Stimulated activated CD4-positive, alpha-beta T cell treated with anti-CD3 and anti-CD28 coated beads, Interleukin-4, amount 100 ng/mL, for 24 hours (primary cell): ENCODE results near the gene SPINK7.
"Not testable (repeated sequence)": the region's sequence is repeated elsewhere in the genome, so short reads cannot be mapped to it uniquely, and the experiment has no call there.

Experiments
- DNase-seq: peaks from one replicate; pipeline ENCODE4 v3.0.0-alpha.2; 2020

SPINK7 gene

DNA sequence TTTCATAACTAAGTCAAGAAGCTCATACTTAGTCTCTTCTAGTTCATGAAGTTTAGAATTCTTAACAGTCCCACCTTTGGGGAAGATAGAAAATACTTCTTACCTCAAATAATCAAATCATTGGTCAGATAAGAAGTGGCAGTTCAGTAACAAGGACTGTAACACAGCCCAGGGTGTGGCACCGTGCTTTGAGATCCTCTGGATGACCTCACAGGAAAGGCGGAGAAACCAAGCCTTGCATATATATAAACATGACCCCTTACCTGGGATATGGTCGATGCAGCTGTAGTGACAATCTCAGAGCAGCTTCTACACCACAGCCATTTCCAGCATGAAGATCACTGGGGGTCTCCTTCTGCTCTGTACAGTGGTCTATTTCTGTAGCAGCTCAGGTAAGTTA is at the start of gene SPINK7:
SPINK7 (plus strand) TSS at position 271 of the 400 bp plus-strand sequence; CDS start at position 332, 61 bp downstream.
- no peak for DNase-seq

DNA sequence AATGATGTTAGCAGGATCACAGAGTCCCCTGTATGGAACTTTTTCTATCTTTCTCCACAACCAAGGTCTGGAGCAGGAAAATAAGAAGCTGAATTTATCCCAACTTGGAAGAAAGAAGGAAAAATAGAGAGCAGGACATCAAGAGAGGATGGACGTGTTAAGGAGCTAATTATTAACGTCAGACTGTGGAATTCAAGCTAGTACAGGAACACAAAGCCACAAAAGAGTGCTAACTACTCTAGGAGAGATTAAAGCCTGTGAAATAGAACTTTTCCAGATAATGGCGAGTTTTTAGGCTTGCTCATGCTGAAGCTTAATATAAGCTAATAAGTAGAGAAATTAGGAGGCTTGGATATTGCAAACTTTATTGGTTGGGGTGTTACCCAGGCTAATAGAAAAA is 44.3 kb upstream of the SPINK7 start:
- DNase-seq = no peak

DNA sequence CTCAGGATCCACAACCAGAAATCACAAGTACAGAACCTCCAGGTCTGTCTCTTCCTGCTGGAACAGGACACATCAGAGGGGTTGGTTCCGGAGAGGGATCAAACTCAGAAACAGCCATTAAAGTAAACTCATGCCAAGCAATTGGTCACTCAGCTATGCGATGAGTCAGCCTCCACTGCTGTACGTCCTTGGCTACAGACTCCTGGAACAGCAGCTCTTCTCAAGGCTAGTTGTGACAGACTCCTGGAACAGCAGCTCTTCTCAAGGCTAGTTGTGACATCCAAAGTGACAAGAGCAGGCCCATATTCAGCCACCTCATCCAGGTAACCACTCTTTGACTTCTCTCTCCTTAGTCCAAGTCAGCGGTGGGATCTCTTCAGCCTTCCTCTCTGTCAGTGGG is 43.7 kb upstream of the SPINK7 start, which contains the start of gene SPINK13:
SPINK13 (plus strand) TSS at position 229 of the 400 bp plus-strand sequence. CDS start 1,279 bp downstream, outside the sequence.
- DNase-seq = no peak

DNA sequence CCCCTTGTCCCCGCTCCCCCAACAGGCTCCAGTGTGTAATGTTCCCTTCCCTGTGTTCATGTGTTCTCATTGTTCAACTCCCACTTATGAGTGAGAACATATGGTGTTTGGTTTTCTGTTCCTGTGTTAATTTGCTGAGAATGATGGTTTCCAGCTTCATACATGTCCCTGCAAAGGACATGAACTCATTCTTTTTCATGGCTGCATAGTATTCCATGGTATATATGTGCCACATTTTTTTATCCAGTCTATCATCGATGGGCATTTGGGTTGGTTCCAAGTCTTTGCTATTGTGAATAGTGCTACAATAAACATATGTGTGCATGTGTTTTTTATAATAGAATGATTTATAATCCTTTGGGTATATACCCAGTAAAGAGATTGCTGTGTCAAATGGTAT is 37.1 kb upstream of the SPINK7 start:
- not testable (repeated sequence) for DNase-seq

DNA sequence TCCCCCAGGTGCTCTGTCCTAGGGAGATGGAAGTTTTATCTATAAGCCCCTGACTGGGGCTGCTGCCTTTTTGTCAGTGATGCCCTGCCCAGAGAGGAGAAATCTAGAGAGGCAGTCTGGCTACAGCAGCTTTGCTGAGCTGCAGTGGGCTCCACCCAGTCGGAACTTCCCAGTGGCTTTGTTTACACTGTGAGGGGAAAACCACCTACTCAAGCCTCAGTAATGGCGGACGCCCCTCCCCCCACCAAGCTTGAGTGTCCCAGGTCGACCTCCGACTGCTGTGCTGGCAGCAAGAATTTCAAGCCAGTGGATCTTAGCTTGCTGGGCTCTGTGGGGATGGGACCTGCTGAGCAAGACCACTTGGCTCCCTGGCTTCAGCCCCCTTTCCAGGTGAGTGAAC is 31.3 kb upstream of the SPINK7 start:
- DNase-seq = not testable (repeated sequence)

DNA sequence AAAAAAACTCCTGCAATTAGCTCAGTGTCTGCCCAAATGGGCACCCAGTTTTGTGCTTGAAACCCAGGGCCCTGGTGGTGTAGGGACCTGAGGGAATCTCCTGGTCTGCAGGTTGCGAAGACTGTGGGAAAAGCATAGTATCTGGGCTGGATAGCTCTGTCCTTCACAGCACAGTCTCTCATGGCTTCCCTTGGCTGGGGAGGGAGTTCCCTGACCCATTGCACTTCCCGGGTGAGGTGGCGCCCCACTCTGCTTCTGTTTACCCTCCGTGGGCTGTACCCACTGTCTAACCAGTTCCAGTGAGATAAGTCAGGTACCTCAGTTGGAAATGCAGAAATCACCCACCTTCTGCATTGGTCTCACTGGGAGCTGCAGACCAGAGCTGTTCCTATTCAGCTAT is 30.9 kb upstream of the SPINK7 start:
- not testable (repeated sequence) for DNase-seq

DNA sequence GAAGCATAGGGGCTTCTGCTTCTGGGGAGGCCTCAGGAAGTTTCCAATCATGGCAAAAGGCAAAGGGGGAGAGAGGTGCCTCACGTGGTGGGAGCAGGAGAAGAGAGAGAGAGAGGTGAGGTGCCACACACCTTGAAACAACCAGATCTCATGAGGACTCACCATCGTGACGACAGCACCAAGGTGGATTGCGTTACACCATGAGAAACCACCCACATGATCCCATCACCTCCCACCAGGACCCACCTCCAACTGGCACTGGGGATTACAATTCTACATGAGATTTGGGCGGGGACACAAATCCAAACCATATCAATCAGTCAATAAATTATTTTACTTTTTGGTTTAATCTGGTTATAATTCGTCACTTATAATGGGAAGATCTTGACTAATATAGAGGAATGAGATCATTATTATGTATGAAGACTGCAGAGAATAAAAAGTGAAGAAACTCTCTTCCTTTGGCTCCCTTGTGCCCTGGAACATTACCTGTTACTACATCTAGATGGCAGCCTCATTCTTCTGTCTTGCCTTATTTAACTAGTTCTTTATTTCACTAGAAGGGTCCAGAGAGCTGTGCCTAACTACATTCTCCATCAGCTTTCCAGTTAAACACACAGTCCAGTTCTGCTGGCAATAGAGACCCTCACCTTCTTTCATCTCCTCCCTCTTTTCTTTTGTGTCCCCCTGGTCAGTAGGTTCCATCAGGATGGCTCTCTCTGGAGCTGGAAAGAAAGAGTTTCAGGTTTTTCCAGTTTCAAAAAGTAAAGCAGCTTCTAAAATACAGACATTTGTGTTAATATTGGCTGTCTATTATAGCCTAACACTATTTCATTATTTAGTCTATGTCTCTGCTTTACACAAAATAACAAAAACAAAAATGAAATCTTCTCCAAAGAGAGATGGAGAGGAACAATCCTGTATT is 21.7 kb upstream of the SPINK7 start:
- no peak for DNase-seq

DNA sequence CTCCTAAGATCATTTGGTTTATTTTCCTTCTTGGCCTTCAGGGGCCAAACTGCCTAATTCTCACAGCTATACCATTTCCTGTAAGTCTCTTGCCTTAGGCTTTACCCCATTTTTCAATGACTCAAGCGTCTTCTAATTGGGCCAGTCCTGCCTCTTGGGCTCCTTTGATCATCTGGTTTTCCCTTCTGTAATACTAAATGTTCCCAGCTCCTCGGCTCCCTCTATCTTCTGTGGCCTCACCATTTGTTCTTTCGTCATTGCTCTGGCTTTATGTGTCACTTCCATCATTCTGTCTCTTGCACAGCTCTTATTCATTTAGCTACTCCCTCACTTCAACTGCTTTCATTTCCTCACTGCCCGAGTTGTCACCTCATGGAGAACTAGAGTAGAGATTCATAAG is 14.5 kb upstream of the SPINK7 start:
- DNase-seq = no peak

DNA sequence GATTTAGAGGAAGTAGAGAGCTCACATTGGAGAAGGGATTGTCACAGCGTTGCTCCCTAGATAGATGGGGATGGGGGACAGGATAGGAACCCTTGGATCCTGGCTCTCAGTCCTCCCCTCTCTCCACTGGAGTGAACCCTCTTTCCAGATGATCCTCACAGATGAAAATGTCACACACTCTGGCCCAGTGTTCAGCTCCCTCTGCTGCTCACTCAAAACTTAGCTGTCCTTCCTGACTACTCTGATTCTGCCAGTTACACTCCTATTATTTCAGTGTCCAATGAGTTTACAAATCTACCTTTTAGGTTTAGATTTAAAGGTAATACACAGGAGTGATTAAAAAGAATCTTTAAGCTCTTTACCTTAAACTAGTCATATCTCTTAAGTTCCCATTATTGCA is 5.8 kb upstream of the SPINK7 start:
- DNase-seq = no peak

DNA sequence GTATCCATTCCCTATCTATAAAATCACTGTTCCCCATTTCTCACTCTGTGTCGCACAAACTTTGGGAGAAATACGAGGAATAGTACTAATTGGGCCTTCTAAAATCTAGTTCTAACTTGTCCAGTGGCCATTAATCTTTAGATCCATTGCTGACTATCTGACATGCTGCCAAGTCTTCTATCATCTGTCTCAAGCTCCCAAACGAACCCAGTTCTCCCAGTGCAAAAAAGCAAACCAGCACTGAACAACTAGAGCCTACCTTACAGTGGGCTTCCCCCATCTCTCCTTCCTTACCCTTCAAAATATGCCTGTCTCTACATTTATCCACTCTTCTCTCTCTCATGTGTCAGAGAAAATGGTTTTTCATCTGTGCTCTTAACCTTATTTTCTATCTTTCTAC is 3.2 kb upstream of the SPINK7 start:
- DNase-seq = no peak

DNA sequence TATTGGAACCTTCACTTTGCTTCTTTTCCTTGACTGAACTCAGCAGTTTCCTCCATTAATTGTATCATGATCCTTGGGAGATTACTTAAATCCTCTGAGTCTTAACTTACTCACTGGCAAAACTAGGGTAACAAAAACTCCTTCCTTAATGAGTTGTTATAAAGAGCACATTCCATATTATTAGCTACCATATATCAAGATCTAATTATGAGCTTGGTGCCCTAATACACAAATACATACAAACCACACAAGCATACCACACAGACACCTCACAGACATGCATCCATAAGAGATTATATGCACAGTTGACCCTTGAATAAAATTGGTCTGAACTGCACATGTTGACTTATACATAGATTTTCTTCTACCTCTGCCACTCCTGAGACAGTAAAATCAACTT is 2.5 kb upstream of the SPINK7 start:
- DNase-seq = no peak

DNA sequence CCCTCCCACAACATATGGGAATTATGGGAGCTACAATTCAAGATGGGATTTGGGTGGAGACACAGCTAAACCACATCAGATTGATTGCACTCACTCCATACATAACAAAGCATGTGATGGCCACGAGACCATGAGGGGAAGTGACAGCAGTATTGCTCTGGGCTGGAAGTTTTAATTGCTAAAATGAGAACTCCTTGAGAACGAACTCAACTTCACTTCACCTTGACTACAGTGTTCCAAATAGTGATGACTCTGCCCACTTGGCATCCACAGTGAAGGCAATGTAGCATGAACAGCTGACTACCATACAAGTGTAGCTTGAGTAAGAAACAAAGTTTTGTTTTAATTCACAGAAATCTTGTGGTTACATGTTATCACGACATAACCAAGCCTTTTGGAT is 739 bp upstream of the SPINK7 start:
- no peak for DNase-seq

DNA sequence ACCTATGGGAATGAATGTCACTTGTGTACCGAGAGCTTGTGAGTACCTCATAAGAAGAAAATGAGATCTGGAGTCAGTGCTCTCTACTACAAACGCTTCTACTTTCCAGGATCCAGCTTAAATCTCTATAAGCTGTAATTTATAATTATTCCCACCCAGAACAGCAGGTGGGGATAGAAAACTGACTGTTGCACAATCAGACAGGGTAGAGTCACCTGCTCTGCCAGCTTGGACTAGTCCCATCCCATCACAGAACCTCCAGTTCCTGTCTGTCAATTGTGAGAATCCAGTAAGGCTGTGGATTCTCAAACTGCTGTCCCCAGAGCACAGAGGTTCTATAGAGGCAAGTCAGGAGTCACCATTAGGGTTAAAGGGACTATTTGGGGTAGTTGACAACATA is 2.0 kb downstream of the SPINK7 start:
- no peak for DNase-seq

DNA sequence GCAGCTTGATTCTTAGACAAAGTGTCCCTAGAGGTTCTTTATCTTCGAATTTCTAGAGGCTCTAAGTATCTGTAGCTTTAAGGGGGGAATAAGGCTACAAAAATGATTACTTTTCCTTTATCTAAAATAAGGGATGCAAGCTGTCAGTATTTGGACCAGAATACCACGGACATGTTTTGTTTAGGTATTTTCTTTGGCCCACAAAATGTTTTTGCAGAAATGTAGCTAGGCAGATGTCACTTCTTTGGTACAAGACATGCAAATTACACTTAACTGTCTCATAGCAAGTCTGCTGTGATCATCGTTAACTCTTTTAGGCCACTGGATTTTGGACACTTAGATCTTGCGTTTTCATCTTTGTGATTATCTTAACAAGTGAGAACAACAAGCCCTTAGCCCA is 2.5 kb downstream of the SPINK7 start:
- DNase-seq = no peak

DNA sequence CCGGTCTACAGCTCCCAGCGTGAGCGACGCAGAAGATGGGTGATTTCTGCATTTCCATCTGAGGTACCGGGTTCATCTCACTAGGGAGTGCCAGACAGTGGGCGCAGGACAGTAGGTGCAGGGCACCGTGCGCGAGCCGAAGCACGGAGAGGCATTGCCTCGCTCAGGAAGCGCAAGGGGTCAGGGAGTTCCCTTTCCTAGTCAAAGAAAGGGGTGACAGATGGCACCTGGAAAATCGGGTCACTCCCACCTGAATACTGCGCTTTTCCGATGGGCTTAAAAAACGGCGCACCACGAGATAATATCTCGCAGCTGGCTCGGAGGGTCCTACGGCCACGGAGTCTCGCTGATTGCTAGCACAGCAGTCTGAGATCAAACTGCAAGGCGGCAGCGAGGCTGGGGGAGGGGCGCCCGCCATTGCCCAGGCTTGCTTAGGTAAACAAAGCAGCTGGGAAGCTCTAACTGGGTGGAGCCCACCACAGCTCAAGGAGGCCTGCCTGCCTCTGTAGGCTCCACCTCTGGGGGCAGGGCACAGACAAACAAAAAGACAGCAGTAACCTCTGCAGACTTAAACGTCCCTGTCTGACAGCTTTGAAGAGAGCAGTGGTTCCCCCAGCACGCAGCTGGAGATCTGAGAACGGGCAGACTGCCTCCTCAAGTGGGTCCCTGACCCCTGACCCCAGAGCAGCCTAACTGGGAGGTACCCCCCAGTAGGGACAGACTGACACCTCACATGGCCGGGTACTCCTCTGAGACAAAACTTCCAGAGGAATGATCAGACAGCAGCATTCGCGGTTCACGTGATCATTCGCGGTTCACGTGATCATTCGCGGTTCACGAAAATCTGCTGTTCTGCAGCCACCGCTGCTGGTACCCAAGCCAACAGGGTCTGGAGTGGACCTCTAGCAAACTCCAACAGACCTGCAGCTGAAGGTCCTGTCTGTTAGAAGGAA is 8.1 kb downstream of the SPINK7 start:
- not testable (repeated sequence) for DNase-seq

DNA sequence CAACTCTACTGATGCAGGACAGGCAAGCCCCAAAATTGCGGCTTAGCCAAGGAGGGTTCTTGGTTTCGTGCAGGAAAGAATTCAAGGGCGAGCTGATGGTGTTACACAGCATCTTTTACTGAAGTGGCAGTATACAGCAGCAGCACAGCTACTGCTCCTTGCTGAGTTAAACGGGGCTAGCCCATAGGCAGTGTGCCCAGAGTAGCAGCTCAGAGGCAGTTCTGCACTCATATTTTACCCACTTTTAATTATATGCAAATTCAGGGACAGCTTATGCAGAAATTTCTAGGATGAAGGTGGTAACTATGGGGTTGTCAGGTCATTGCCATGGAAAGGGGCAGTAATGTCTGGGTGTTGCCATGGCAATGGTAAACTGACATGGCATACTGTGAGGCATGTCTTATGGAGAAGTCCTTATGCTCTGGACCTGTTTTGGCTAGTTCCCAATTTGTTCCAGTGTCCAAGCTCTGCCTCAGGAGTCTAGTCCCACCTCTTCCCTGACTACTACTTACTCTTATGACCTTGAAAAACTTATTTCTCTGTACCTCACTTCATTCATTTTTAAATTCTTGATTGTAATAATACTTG is 21.1 kb downstream of the SPINK7 start:
- no peak for DNase-seq

DNA sequence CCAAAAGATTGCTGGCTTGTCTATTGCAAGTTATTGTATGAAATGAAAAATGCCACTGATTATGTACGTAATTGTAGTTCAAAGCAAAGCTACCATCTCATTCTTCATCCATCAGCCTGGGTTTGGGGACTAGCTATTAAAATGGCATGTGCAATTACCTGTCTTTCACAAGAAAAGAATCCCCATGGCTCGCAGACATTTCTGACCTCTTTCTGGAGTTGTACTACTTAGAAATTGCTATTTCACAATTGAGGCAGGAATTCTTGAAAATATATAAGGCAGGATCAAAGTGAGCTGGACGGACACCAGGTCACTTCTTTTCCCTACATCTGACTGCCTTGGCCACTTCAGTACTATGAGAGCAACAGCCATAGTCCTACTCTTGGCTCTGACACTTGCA is 23.0 kb downstream of the SPINK7 start, which contains the start of gene SPINK9:
SPINK9 (plus strand) TSS at position 301 of the 400 bp plus-strand sequence; CDS start at position 356, 55 bp downstream.
- no peak for DNase-seq

DNA sequence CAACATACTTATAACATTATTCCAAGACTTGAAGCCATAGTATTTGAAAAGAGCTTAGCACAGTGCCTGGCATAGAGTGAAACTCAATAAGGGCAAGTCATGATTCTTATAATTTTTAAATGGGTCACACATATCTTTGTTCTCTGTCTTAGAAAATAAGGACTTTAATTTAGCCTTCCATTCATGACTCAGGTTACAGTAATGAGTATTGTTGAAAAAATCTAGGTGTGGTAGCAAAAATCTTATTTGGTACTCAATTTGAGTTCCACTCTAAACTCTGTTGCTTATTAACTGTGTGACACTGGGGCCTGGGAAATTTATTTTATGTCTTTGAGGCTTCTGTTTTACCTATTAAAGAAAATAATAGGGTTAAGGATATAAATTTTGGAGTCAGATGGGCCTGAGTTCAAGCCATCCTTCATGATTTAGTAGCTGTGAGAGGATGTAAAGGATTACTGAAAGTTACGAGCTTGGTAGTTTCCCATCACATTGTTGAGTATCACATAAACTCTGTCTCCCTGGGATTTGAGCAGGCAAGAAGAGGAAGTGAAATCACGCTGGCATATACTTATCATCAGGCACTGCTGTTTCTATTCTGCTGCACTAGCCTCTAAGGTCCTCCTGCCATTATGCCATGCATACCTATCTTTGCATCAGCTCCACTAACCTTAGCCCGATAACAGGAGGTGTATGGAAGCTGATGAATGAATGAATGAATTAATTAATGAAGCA is 24.6 kb downstream of the SPINK7 start:
- DNase-seq = no peak

DNA sequence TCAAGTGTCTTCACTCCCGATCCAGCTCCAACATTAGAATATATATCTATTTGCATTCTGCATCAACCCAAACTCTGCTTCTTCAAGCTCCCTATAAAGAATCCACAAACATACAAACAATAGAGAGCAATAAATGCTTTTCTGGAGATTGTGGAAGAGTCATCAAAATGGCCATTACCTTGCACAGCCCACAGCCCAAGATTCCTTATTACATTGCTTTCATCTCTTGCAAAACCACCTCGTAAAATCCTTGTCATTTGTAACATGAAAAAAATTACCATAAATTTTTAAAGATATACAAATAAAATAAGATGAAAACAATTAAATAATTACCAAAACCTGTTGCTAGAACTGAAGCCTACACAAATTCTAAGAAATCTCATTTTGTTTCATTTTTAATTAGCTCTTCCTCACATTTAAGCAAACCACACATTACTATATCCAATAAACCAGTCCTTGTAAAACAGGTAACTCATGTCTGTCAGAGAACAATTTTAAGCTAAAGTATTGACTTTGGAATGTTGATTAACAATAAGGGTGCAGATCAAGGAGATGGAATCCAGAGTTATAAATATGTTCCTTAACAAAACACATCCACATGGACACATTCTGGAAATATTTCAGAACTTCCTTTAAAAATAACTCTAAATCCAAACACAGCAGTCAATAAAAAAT is 30.3 kb downstream of the SPINK7 start:
- no peak for DNase-seq

DNA sequence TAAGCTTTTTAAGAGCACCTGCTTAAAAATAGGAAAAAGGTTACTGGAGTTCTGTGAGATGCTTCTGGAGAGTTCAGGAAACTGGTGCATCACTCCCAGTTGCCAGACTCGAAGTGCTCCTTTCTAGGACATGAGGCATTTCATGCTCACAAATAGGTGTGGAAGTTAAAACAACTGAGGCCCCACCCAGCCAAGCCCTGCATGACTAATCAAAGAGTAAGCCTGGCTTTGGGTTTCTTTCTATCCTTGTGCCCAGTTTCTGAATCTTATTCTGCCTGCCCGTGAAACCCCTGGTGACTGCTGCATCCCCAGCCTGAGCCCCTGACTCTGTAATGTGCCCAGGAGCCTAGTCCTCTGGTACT is 30.8 kb downstream of the SPINK7 start:
- DNase-seq = no peak

DNA sequence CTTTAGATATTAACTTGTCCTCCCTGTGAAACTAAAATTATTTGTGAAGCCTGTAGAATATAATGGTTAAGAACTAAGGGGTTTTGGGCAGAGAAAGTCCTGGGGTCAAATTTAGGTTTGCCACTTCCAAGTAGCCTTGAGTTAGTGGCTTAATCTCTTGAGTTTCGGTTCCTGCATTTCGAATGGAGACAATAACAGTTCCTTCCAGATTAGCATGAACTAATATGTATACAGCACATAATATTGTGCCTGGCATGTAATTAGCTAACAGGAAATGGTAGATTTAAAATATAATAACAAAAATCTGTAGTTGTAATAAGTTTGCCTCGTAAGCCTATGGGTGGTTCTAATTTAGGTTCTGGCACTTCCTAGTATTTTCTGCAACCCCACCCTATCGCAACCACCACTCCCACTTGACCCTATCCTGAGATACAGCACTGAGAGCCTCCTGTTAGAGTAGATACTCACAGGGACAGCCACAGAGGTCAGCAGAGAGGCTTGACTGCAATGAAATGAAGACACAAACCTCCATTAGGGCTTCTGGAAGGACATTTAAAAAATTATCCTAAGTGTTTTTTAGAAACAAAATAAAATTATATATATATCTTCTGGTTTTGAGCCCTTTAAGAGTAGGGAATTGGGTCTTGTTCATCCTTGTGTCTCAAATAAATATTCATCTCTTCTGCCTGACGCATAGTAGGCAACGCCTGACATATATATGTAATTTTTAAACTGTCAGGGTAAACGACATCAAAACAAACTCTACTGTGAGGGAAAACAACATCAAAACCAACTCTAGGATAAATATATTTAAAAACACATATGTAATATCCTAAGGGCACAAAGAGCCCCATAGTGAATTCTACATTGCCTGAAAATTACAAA is 31.6 kb downstream of the SPINK7 start:
- no peak for DNase-seq
